AG09319 (cell line): ENCODE data around the gene BHLHA15.

Experiments
- DNase-seq: peaks from one replicate; pipeline ENCODE4 v3.0.0-alpha.2; 2010; ENCODE audit warnings: low read depth; ENCODE audit errors: extremely low read depth
- TF ChIP-seq, protein P1 (sequence below): IDR thresholded peaks from 2 replicates; pipeline ENCODE4 v1.5.1; 2011; ENCODE audit warnings: low read depth, mild to moderate bottlenecking, inconsistent platforms, low read length, moderate library complexity

BHLHA15 gene

DNA sequence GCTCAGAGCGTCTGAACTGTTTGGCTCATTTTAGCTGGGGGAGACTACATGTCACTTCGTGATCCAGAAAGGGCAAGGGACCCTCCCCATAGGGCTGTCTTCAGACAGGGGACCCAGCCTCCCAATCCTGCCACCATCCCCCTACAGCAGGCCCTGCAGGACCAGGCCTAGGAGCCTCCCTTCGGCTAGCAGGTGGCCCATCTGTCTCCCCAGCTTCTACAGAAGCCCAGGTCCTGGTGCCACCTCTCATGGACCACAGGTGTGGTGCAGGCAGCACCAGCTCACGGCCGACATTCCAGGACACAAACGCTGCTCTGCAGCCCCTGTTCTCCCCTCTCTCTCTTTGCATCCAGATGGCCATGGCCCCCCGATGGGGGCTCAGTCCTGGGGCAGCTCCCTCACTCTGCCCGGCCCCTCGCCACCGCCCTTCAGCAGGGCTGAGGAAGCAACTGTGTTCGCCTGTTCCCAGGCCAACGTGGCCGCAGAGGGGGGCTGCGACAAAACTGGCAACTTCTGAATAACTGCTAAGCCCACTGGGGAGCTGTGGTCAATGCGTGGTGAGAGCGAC, 30.5 kb downstream of the BHLHA15 start:
- TF ChIP-seq, protein P1, sequence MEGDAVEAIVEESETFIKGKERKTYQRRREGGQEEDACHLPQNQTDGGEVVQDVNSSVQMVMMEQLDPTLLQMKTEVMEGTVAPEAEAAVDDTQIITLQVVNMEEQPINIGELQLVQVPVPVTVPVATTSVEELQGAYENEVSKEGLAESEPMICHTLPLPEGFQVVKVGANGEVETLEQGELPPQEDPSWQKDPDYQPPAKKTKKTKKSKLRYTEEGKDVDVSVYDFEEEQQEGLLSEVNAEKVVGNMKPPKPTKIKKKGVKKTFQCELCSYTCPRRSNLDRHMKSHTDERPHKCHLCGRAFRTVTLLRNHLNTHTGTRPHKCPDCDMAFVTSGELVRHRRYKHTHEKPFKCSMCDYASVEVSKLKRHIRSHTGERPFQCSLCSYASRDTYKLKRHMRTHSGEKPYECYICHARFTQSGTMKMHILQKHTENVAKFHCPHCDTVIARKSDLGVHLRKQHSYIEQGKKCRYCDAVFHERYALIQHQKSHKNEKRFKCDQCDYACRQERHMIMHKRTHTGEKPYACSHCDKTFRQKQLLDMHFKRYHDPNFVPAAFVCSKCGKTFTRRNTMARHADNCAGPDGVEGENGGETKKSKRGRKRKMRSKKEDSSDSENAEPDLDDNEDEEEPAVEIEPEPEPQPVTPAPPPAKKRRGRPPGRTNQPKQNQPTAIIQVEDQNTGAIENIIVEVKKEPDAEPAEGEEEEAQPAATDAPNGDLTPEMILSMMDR: no peak
- no peak for DNase-seq

DNA sequence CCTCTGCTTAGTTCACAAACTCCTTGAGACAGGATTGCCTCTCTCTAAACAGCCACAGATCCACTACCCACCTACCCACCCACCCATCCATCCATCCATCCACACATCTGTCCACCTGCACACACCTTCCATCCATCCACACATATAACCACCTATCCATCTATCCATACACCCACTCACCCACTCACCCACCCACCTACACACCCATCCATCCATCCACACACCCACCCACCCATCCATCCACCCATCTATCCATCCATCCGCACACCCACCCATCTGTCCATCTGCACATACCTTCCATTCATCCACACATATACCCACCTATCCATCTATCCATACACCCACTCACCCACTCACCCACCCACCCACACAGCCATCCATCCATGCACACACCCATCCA, 31.1 kb downstream of the BHLHA15 start:
- DNase-seq: no peak

DNA sequence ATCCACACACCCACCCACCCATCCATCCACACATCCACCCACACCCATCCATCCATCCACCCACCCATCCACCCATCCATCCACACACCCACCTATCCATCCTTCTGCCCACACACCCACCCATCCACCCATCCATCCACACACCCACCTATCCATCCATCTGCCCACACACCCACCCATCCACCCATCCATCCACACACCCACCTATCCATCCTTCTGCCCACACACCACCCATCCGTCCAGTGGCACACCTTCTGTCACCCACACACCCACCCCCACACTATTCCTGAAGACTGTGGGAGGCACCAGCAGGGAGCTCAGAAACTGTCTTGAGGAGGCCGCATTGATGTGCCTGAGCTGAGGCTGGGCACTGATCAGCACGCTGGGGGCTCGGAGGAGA, 31.7 kb downstream of the BHLHA15 start:
- TF ChIP-seq, protein P1: no peak
- DNase-seq: no peak

More for the DNA sequence above, 31.1 kb downstream of the BHLHA15 start:
- TF ChIP-seq, protein P1: no peak

DNA sequence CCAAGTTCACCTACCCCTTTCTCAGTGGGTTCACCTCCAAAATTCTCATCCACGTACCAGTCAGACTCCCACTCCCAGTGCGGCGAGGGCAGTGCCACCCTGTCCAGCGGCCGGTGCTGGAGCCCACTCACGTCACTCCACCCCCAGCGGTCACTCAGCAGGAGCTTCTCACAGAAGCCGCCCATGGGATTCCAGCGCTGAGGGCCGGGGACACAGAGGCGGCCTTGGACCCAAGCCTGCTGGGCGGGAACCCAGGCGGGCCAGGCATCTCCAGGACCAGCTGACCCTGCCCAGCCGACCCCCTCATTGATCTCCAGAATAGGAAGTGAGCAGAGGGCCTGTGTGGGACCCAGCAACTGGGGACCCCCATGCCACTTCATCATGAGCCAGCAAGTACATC, 33.6 kb downstream of the BHLHA15 start:
- TF ChIP-seq, protein P1: no peak
- DNase-seq: no peak

DNA sequence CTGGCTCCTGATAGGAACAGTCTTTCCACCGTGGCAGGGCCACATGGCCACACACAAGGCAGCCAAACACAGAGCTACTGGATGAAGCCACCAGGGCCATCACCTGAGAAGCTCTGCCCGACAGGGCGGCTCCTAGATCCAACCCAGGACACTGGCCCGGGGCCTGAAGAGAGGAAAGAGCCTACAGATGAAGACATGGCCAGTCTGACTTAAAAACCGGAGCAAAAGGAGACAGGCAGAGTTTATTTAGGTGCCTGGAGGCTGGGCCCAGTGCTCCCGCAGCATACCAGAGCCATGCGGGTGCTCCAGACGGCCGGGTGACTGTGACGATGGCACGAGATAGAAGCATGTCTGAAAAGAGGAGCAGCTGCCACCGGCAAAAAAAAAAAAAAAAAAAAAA, 36.9 kb downstream of the BHLHA15 start:
- no peak for DNase-seq
- TF ChIP-seq, protein P1: no peak

DNA sequence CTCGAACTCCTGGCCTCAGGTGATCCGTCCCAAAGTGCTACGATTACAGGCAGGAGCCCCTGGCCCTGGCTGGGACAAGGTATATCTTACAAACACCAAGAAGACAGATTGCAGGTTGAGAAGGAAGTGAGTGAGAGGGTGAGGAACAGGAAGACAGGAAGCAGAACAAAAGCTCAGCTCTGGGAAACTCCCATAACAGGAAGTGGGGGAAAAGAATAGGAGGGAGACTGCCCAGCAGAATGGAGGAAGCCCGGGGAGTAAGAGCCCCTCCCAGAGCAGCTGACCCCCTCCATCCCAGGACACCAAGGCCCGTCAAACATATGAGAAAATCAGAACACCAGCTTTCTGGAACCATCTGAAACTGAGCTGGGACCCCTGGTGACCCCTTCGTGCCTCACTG, 37.9 kb downstream of the BHLHA15 start:
- TF ChIP-seq, protein P1: no peak
- no peak for DNase-seq

DNA sequence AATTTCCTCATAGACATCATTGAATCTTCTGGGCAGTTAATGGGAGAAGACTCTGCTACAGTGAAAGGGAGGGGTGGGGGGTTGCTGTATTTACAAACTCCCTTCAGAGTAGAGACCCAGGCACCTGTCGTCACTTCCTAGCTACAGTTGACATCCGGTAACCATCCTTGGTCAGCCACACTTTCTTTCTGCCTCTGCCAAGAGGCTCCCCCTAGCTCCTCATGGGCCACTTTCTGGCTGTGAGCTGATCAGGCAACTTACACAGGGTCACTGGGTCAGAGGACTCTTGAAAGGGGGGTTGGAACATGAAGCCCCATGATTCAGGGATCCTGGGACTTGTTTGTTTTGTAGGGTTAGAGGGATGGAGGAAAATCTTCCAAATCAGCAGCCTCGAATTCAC, 39.5 kb downstream of the BHLHA15 start:
- DNase-seq: no peak
- TF ChIP-seq, protein P1: no peak
